ENCODE measurements around the gene CALR3.
"Not testable (repeated sequence)": the region's sequence is repeated elsewhere in the genome, so short reads cannot be mapped to it uniquely, and the experiment has no call there.

Gene CALR3

GRCh38 chr19:16455489-16455888, 40.5 kb downstream of the CALR3 start:
- TF ChIP-seq CTCF (IDR thresholded peaks at IDR 0.05; ENCODE audit: insufficient read depth, low read depth, low read length, missing control alignments) = no peak
- DNase-seq (ENCODE audit: low read depth) = no peak
- H3K4me3 ChIP-seq (ENCODE audit: low read length) = no peak overlapping the region

- no peak for TF ChIP-seq CTCF (IDR thresholded peaks at IDR 0.05; ENCODE audit: insufficient read depth, low read depth, low read length, missing control alignments)
- DNase-seq (ENCODE audit: low read depth) = no peak
- no peak overlapping the region for H3K4me3 ChIP-seq (ENCODE audit: low read length)
These were observed 41.5 kb downstream of the CALR3 start for GRCh38 chr19:16454351-16454918.

- no peak overlapping the region for H3K4me3 ChIP-seq (ENCODE audit: low read length)
- no peak for DNase-seq (ENCODE audit: low read depth)
- TF ChIP-seq CTCF (IDR thresholded peaks at IDR 0.05; ENCODE audit: insufficient read depth, low read depth, low read length, missing control alignments) = no peak
These were observed 43.6 kb downstream of the CALR3 start for GRCh38 chr19:16452325-16452724.

GRCh38 chr19:16449330-16449961, 46.5 kb downstream of the CALR3 start:
- no peak for TF ChIP-seq CTCF (IDR thresholded peaks at IDR 0.05; ENCODE audit: insufficient read depth, low read depth, low read length, missing control alignments)
- no peak for DNase-seq (ENCODE audit: low read depth)
- H3K4me3 ChIP-seq (ENCODE audit: low read length) = no peak overlapping the region

- not testable (repeated sequence) for DNase-seq (ENCODE audit: low read depth); H3K4me3 ChIP-seq (ENCODE audit: low read length)
These were observed 47.1 kb downstream of the CALR3 start for GRCh38 chr19:16448872-16449271.

- no peak for TF ChIP-seq CTCF (IDR thresholded peaks at IDR 0.05; ENCODE audit: insufficient read depth, low read depth, low read length, missing control alignments)
- H3K4me3 ChIP-seq (ENCODE audit: low read length) = no peak overlapping the region
- DNase-seq (ENCODE audit: low read depth) = peak; percentile 84
These were observed 49.1 kb downstream of the CALR3 start for GRCh38 chr19:16446724-16447368.

- TF ChIP-seq CTCF (IDR thresholded peaks at IDR 0.05; ENCODE audit: insufficient read depth, low read depth, low read length, missing control alignments) = no peak
- no peak overlapping the region for H3K4me3 ChIP-seq (ENCODE audit: low read length)
- DNase-seq (ENCODE audit: low read depth) = no peak
These were observed 49.8 kb downstream of the CALR3 start for GRCh38 chr19:16446108-16446723.
